LNCaP clone FGC (cell line): Measurements from ENCODE around the gene UNC93A.

Experiments
- DNase-seq: peaks from one replicate; pipeline ENCODE4 v3.0.0-alpha.2; 2011; ENCODE audit warnings: low read depth
- H3K4me3 ChIP-seq: 2 replicates; pipeline ENCODE4 v1.5.1; 2011; ENCODE audit warnings: mild to moderate bottlenecking, low read depth, low read length, control low read depth
- TF ChIP-seq, protein P1 (sequence below): IDR thresholded peaks from 2 replicates; pipeline ENCODE4 v1.5.1; 2012; ENCODE audit warnings: mild to moderate bottlenecking; ENCODE audit not compliant: control insufficient read depth, insufficient read depth; ENCODE audit errors: extremely low read depth

Gene UNC93A

DNA sequence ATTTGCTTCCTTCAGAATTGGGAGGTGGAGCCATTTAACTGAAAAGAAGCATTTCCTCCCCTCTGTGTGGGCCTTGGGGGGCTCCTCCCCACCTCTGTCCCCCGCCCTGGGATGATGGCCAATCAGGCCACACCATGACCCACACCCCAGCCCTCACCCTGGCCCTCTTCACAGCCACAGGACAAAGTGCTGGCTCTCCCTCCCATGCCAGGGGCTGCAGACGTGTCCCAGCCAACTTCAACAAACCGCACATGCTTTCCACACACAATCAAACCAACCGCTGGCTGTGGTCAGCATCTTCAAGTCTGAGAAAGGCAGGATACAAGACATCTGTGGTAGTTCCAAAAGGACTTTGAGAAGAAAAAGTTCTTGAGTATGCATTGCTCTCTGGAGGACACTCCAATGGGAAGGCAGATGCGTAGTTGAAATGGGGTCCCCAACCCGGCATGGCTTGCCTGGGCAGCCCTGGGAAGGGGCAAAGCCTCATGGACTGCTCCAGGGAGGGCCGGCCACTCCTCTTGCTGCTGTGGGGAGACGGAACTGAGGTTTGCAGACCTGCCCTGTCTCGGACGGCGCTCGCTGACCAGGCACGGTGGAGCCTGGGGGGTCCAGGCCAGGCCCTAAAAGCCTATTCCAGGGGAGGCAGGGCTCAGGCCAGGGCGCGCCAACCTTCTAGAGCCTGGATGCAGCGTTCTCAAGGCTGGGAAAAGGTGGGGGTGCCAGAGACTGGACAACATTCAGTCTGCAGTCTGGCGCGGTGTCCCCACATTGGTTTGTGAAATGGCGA, 45.9 kb downstream of the UNC93A start:
- DNase-seq = no peak
- H3K4me3 ChIP-seq = no peak overlapping the region
- TF ChIP-seq, protein P1, sequence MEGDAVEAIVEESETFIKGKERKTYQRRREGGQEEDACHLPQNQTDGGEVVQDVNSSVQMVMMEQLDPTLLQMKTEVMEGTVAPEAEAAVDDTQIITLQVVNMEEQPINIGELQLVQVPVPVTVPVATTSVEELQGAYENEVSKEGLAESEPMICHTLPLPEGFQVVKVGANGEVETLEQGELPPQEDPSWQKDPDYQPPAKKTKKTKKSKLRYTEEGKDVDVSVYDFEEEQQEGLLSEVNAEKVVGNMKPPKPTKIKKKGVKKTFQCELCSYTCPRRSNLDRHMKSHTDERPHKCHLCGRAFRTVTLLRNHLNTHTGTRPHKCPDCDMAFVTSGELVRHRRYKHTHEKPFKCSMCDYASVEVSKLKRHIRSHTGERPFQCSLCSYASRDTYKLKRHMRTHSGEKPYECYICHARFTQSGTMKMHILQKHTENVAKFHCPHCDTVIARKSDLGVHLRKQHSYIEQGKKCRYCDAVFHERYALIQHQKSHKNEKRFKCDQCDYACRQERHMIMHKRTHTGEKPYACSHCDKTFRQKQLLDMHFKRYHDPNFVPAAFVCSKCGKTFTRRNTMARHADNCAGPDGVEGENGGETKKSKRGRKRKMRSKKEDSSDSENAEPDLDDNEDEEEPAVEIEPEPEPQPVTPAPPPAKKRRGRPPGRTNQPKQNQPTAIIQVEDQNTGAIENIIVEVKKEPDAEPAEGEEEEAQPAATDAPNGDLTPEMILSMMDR = no peak

DNA sequence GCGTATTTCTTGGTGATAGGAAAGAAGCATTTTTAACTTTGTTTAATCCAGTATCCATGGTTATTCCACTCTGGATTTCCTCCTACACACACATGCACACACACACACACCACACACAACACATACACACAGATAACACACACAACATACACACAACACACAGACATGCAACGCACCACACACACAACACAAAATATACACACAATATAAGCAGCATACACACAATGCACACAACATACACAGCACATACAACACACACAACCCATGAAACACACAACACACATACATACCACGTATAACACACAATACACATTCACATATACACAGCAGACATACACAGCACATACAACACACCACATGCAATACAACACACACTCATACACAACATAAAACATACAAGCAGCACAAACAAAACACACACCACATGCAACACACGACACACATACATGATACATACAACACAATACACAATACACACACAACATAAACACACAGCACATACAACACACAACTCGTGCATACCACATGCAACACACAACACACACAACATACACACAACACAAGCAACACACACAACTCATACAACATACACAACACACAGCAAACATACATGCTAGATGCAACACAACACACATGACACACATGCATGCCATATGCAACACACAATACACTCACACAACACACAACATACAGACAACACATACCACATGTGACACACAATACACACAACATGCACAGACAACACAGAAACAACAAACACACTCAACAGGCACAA, 46.7 kb downstream of the UNC93A start:
- TF ChIP-seq, protein P1 = no peak
- H3K4me3 ChIP-seq = no peak overlapping the region
- no peak for DNase-seq

DNA sequence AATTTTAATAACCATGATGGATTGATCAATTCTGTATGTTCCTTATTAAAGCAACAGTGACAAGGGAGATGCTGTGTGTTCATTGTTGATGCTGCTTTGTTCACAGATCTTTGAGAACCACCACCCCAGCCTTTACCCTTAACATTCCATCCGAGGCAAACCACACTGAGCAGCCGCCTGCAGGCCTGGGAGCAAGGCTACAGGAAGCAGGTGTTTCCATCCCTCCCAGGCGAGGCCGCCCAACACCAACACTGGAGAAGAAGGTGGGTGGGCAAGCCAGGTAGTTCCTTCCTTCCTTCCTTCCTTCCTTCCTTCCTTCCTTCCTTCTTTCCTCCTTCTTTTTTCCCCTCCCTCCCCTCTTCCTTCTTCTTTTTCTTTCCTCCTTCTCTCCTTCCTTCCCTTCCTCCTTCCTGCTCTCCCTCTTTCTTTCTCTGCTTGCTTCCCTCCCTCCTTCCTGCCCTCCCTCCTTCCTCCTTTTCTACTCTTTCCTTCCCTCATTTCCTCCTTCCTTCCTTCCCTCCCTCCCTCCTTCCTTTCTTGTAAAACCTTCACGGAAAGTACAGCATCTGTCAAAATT, 47.5 kb downstream of the UNC93A start:
- H3K4me3 ChIP-seq = no peak overlapping the region
- no peak for DNase-seq
- TF ChIP-seq, protein P1 = no peak

DNA sequence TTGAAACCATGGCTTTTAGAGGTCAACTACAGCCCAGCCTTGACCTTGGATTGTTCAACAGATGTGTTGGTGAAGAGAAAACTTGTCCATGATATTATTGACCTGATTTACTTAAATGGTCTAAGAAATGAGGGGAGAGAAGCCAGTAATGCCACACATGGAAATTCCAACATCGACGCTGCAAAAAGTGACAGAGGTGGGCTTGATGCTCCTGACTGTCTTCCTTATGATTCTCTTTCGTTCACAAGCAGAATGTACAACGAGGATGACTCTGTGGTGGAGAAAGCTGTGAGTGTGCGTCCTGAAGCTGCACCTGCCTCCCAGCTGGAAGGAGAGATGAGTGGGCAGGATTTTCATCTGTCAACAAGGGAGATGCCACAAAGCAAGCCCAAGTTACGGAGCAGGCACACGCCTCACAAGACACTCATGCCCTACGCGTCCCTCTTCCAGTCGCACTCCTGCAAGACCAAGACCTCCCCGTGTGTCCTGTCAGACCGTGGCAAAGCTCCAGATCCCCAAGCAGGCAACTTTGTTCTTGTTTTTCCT, 50.0 kb downstream of the UNC93A start:
- TF ChIP-seq, protein P1 = no peak
- no peak for DNase-seq
- no peak overlapping the region for H3K4me3 ChIP-seq

DNA sequence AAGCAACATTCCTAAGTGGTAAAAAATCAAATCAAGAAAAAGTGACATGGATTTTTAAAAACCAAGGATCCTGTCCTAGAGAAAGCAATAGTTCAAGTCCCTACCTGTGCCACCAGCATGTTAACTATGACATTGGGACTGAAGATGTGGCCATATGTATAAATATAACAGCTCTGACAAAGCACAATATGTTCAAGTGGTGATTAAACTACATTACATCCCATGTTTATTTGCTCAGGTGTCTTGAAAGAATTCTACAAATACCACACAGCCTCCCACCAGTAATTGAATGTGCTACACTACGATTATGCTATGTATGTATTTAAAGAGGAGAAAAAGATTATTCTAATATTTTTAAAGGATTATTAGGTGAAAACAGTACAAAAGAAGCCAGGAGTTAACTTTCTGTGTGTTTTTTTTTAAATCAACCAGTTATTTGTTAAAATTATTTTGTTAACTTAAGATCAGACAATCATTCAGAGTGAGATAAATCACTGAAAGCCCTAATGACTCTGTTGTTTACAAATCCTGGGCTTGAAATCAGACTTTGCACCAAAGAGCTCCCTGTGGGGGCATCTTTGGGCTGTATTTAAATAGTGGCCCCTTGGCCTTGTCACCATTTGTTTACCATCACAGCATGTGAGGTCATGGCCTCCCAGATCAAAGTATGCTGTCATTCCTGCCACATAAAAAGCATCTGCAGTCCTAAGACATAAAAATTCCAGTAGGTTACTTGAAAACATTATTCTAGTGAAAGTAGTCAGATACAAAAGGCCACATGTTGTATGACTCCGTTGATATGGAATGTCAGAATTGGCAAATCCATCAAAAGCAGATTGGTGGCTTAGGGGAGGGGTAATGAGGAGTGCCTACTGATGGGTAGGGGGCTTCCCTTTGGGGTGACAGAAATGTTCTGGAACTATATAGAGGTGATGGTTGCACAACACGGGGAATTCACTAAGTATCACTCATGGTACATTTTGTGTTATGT, 50.8 kb downstream of the UNC93A start:
- DNase-seq = no peak
- no peak overlapping the region for H3K4me3 ChIP-seq
- TF ChIP-seq, protein P1 = no peak
